Measurements from ENCODE around the gene COL4A2.
"Not testable (repeated sequence)": the region's sequence is repeated elsewhere in the genome, so short reads cannot be mapped to it uniquely, and the experiment has no call there.

Gene COL4A2

GRCh38 chr13:110528371-110528770 lies 221.3 kb downstream of the COL4A2 start:
- no peak for DNase-seq (ENCODE audit: low read depth in 2 of 3, low spot score in 2 of 3)

GRCh38 chr13:110528911-110529310 lies 221.8 kb downstream of the COL4A2 start:
- DNase-seq (ENCODE audit: low read depth in 2 of 3, low spot score in 2 of 3): no peak

- DNase-seq (ENCODE audit: low read depth in 2 of 3, low spot score in 2 of 3): no peak
Measured at GRCh38 chr13:110529522-110530311, 222.6 kb downstream of the COL4A2 start.

GRCh38 chr13:110531100-110531499 lies 224.0 kb downstream of the COL4A2 start:
- DNase-seq (ENCODE audit: low read depth in 2 of 3, low spot score in 2 of 3): no peak

- DNase-seq (ENCODE audit: low read depth in 2 of 3, low spot score in 2 of 3): no peak
Measured at GRCh38 chr13:110531671-110532083, 224.6 kb downstream of the COL4A2 start.

- not testable (repeated sequence) for DNase-seq (ENCODE audit: low read depth in 2 of 3, low spot score in 2 of 3)
Measured at GRCh38 chr13:110532258-110532657, 225.2 kb downstream of the COL4A2 start.

GRCh38 chr13:110533771-110534670 lies 226.9 kb downstream of the COL4A2 start:
- no peak for DNase-seq (ENCODE audit: low read depth in 2 of 3, low spot score in 2 of 3)

GRCh38 chr13:110535526-110535925 lies 228.4 kb downstream of the COL4A2 start:
- DNase-seq (ENCODE audit: low read depth in 2 of 3, low spot score in 2 of 3): no peak

- DNase-seq (ENCODE audit: low read depth in 2 of 3, low spot score in 2 of 3): no peak
Measured at GRCh38 chr13:110536006-110536693, 229.1 kb downstream of the COL4A2 start.

GRCh38 chr13:110538632-110539031 lies 231.5 kb downstream of the COL4A2 start:
- no peak for DNase-seq (ENCODE audit: low read depth in 2 of 3, low spot score in 2 of 3)

- DNase-seq (ENCODE audit: low read depth in 2 of 3, low spot score in 2 of 3): no peak
Measured at GRCh38 chr13:110539894-110540293, 232.8 kb downstream of the COL4A2 start.

GRCh38 chr13:110540871-110541525 lies 233.9 kb downstream of the COL4A2 start:
- DNase-seq (ENCODE audit: low read depth in 2 of 3, low spot score in 2 of 3): no peak

- no peak for DNase-seq (ENCODE audit: low read depth in 2 of 3, low spot score in 2 of 3)
Measured at GRCh38 chr13:110541526-110541920, 234.4 kb downstream of the COL4A2 start.

- DNase-seq (ENCODE audit: low read depth in 2 of 3, low spot score in 2 of 3): no peak
Measured at GRCh38 chr13:110542169-110542796, 235.2 kb downstream of the COL4A2 start.

GRCh38 chr13:110546378-110546777 lies 239.3 kb downstream of the COL4A2 start:
- DNase-seq (ENCODE audit: low read depth in 2 of 3, low spot score in 2 of 3): no peak

- no peak for DNase-seq (ENCODE audit: low read depth in 2 of 3, low spot score in 2 of 3)
Measured at GRCh38 chr13:110546926-110547325, 239.8 kb downstream of the COL4A2 start.

- no peak for DNase-seq (ENCODE audit: low read depth in 2 of 3, low spot score in 2 of 3)
Measured at GRCh38 chr13:110548891-110549794, 242.1 kb downstream of the COL4A2 start.

- no peak for DNase-seq (ENCODE audit: low read depth in 2 of 3, low spot score in 2 of 3)
Measured at GRCh38 chr13:110549795-110550160, 242.7 kb downstream of the COL4A2 start.

- DNase-seq (ENCODE audit: low read depth in 2 of 3, low spot score in 2 of 3): no peak
Measured at GRCh38 chr13:110551284-110551683, 244.2 kb downstream of the COL4A2 start.

GRCh38 chr13:110552767-110553166 lies 245.7 kb downstream of the COL4A2 start:
- DNase-seq (ENCODE audit: low read depth in 2 of 3, low spot score in 2 of 3): no peak
